HG02885 (cell line): ENCODE measurements around the gene GNAL.

Experiments used
- ATAC-seq: cut with Tn5 transposase; IDR thresholded peaks from one replicate; pipeline ENCODE4 v1.9.1; 2021; ENCODE audit warnings: mild to moderate bottlenecking; ENCODE audit not compliant: unreplicated experiment, poor library complexity

The GNAL gene

GRCh38 chr18:11719050-11719449 lies 30.0 kb downstream of the GNAL start:
- ATAC-seq = no peak

GRCh38 chr18:11719621-11720020 lies 30.6 kb downstream of the GNAL start:
- no peak for ATAC-seq

- no peak for ATAC-seq
Measured at GRCh38 chr18:11721720-11722119, 32.7 kb downstream of the GNAL start.

DNA sequence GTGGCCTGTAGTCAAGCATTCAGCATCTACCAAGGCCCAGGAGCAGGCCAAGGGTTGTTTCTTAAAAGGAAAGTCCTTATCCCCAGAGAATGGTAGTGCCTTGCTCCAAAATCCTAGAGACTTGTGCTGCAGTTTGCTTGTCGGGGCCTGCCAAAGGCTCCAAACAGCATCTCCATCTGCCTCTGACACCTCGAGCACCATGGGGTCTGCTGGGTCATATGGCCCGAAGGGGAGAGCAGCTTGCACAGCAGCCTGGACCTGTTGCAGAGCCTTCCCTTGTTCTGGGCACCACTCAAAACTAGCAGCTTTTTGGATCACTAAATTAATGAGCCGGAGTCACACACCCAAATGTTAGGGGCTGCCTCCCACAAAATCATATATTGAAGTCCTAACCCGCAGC lies 35.7 kb downstream of the GNAL start:
- no peak for ATAC-seq

GRCh38 chr18:11726556-11726955 lies 37.5 kb downstream of the GNAL start:
- no peak for ATAC-seq

DNA sequence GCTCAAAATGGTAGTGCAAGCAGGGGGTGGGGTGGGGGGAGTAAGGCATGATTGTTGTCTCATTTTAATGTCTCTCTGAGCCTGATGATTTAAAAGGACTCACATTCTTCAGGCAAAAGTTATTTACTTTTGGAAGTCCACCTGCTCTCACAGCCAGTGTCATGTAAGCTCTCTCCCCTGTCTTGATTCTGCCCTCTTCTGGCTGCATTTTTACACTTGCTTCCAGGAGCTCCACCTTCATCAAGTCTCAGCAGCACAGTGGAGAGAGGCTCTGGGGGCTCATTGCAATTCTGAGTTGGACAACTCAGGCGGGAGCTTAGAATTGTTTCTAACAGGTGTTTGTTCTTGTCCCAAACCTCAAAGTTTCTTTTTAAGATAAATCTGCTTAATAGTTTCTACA lies 39.2 kb downstream of the GNAL start:
- ATAC-seq = no peak

GRCh38 chr18:11729556-11729955 lies 40.5 kb downstream of the GNAL start:
- ATAC-seq = no peak

DNA sequence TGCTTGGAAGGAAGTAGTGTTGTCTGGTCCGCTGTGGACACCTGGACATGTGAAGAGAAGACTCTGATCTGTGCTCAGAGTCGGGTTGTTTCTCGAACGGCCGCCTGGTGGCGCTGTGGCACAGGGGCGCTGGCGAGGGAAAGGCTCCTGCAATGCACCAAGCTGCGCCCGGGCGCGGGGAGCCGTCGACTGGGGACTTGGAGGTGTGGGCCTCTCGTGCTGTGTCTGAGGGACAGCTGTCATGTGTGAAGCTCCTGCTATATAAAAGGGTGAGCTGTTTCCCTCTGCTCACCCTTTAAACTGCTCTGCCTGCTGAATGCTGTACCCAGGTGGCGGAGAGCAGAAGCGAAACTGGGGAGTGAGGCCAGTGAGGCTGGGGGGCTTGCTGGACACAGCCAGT lies 44.0 kb downstream of the GNAL start:
- peak; percentile 56 for ATAC-seq

GRCh38 chr18:11736656-11737055 lies 47.6 kb downstream of the GNAL start:
- ATAC-seq = no peak

DNA sequence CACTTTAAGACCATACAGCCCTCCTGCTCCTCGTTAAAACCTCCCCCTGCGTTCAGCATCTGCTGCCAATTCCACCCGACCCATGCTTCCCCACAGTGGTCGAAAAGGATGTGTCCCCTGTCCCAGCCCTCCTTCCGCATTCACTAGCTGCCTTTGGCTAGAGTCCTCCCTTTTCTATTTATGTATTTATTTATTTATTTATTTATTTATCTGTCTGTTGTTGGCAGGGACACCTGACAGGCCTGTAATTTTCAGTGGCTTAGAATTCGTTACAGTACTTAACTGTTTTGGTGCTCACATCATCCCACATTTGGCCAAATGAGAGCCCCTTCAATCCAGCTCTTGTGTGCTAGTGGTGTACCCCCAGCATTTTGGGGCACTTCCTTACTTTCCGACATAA lies 50.8 kb downstream of the GNAL start:
- ATAC-seq = no peak

DNA sequence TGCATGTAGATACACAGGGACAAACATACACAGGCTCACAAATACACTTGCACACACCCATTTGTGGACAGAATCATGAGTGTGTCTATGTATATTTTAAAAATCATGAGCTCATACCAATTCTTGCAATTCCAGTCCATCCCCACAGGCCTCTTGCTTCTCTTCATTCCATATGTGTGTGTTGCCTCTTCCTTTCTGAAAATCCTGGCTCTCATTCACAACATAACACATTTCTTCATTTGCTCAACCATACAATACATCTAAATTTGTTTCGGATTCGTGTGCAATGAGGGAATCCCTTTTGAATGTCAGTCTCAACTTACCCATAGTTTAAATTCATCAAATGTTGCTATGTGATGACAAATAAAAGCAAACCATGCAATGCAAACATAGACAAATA lies 51.4 kb downstream of the GNAL start:
- no peak for ATAC-seq

GRCh38 chr18:11741505-11742145 lies 52.6 kb downstream of the GNAL start:
- no peak for ATAC-seq

- no peak for ATAC-seq
Measured at GRCh38 chr18:11745521-11745920, 56.5 kb downstream of the GNAL start.

DNA sequence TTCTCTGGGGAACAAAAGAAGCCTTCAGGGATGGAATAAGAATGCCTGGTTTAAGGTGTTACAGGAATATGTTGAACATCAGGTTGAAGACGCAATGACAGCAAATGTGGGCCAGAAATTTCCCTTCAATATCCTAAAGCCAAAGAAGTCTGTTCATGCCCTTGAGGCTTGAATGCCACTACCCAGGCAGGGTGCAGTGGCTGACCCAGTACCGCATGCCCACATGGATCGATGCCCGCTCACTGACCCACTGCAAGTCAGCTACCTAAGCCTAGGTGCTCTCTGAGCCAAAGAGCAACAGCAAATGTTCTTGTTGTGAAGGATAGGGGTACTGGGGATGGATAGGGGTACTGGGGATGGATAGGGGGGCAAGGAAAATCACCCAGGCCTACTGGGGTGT lies 58.2 kb downstream of the GNAL start:
- no peak for ATAC-seq

DNA sequence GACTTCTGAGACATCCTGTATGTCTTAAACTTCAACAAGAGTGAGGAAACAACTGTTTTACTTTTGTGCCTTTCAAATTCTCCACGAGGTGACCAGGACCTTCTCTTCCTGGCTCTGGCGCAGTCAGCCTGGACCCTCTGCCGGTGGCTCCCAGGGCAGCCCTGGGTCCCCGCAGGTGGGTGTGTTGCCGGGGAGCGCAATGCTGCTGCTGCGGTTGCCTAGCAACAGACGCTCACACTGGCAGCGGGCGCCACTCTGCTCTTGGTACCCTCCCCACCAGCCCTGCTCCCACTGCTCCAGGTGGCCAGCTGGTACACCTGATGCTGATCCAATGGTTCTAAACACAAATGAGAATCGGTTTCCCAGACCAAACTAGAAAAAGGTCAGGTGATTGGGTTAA lies 58.7 kb downstream of the GNAL start:
- no peak for ATAC-seq

- no peak for ATAC-seq
Measured at GRCh38 chr18:11749305-11749704, 60.2 kb downstream of the GNAL start.

DNA sequence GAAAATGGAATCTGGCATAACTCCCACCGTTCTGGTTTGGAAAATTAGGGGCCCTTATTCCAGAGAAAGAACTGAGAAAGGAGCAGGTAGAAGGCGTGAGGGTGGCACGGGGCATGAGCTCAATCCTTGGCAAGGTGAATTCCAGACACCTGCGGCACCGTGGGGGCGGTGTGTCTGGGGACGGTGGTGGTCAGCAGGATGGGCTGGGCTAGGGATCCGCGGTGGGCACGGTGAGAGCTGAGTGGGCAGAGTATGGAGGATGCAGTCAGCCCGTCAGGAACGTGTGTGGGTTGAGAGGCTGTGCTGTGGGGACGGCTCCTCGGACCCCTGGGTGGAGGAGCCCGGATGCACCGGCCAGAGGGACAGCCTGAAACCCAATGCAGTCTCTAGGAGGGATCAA lies 61.1 kb downstream of the GNAL start:
- ATAC-seq = no peak

DNA sequence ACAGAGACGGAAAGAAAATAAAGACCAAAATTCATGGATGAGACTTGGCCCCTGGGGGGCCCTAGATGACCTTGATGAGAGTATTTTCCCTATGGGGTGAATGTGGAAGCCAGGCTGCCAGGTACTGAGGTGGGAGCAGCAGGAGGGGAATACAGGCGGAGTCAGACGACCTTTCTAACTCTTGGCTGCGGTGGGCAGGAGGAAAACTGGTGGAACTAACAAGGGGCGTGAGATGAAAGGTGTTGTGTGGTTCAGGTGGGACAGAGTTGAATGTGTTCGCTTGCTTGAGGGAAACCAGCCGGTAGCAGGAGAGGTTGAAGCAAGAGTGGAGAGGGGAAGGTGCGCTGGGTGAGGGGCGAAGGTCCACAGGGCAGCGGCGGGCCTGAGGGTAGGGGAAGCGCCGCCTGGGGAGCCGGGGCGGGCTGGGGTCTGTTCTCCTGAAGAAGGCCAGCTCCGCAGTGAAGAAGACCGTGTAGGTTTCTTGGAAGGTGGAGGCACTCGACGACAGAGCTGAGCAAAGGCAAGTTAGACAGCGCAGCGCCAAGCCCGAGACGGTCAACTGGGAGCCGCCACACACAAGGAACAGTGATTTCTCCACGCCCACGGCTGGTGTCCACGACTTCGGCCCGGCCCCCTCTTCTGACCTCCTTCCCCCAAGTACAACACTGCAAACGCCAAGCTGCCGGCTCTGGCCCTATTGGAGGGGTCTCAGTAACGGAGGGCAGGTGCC lies 61.7 kb downstream of the GNAL start:
- ATAC-seq = no peak

- ATAC-seq = no peak
Measured at GRCh38 chr18:11751341-11752115, 62.5 kb downstream of the GNAL start.

GRCh38 chr18:11752116-11752911 lies 63.2 kb downstream of the GNAL start:
- no peak for ATAC-seq

DNA sequence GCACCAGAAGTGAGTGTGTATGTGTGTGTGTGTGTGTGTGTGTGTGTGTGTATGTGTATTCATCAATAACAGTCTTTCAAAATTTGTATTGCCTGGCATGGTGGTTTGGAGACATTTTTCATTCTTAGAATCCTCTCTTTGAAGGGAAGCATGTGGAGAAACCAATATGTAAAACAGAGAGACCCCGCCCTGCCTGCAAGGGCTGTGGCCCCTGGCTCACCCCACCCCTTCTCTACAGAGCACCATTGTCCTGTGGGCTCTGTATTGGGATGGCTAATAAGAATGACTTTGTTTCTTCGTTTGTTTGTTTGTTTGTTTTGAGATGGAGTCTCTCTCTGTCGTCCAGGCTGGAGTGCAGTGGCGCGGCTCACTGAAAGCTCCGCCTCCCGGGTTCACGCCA lies 65.9 kb downstream of the GNAL start:
- no peak for ATAC-seq
